ENCODE data around the gene DNAJA2.
"Not testable (repeated sequence)": the region's sequence is repeated elsewhere in the genome, so short reads cannot be mapped to it uniquely, and the experiment has no call there.

The DNAJA2 gene

GRCh38 chr16:46973207-46973995 is at the start of gene DNAJA2:
Gene DNAJA2, minus strand, starts transcription at chr16:46973674. Its CDS starts 102 bp downstream, at chr16:46973572.
- no peak for DNase-seq

- DNase-seq = no peak
Observed at GRCh38 chr16:47019568-47019967, 46.1 kb upstream of the DNAJA2 start.

GRCh38 chr16:47018223-47018891 is 44.9 kb upstream of the DNAJA2 start:
- no peak for DNase-seq

DNA sequence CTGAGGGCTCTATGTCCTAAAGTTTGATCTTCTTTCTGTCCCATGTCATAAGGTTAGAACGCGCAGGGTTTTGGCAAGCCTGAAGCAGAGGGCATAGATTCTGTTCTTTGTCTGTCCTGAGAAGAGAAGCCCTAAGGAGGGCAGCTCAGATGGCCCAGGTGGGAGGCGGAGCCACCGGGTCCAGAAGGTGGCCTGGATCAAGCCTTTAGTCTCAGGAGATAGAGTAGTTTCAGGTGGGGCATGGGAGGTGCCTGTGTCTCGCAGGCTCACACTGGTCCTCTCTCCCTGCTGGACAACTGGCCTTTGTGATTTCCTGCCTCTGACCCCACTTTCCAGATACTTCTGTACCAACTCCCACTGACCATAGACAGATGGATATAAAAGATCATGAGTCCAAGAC is 44.2 kb upstream of the DNAJA2 start:
- no peak for DNase-seq

DNA sequence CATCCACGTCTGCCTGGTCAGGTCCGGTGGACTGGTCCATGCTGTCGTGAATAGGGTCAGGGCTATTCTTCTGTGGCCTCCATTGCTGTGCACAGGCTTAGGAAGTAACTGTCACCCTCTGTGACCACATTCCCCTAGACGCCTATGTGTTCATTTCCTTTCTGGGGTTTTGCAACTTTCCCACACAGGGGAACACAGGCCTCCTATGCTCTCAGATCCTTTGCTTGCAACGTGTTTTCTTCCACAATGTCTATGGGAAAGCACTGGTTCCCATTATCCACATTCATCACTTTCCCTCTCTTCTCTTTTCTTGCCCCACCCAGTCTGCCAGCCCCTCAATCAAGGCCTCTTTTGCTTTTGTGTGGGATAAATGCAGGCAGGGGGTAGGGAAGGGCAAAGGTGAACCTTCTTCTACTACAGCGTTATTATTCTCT is 43.2 kb upstream of the DNAJA2 start:
- no peak for DNase-seq

GRCh38 chr16:47013910-47014309 is 40.4 kb upstream of the DNAJA2 start:
- no peak for DNase-seq

- no peak for DNase-seq
Observed at GRCh38 chr16:47013172-47013571, 39.7 kb upstream of the DNAJA2 start.

DNA sequence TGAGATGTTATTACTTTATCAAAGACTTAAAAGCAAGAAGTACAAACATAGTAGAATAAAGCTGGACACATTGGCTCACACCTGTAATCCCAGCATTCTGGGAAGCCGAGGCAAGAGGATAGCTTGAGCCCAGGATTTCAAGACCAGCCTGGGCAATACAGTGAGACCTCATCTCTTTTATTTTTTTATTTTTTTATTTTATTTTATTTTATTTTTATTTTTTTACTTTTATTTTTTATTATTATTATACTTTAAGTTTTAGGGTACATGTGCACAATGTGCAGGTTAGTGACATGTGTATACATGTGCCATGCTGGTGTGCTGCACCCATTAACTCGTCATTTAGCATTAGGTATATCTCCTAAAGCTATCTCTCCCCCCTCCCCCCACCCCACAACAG is 37.3 kb upstream of the DNAJA2 start:
- DNase-seq = not testable (repeated sequence)

- no peak for DNase-seq
Observed at GRCh38 chr16:47008612-47009011, 35.1 kb upstream of the DNAJA2 start.

DNA sequence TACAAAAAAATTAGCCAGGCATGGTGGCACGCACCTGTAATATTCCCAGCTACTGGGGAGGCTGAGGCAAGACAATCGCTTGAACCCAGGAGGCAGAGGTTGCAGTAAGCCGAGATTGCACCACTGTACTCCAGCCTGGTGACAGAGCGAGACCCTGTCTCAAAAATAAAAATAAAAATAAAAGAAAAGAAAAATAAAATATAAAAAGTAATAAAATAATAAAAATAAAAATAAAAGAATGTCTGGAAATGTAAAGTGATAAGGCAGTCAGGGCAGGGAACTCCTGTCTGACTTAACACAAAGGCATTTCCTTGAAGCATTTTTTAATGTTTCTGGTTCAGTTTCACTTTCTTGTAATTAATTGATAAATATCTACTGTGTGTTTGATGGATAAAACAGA is 34.7 kb upstream of the DNAJA2 start:
- no peak for DNase-seq

GRCh38 chr16:47004652-47005051 is 31.2 kb upstream of the DNAJA2 start:
- DNase-seq = no peak

DNA sequence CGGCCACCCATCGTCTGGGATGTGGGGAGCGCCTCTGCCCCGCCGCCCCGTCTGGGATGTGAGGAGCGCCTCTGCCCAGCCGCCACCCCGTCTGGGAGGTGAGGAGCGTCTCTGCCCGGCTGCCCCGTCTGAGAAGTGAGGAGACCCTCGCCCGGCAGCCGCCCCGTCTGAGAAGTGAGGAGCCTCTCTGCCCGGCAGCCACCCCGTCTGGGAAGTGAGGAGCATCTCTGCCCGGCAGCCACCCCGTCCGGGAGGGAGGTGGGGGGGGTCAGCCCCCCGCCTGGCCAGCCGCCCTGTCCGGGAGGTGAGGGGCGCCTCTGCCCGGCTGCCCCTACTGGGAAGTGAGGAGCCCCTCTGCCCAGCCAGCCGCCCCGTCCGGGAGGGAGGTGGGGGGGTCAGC is 26.6 kb upstream of the DNAJA2 start:
- not testable (repeated sequence) for DNase-seq

DNA sequence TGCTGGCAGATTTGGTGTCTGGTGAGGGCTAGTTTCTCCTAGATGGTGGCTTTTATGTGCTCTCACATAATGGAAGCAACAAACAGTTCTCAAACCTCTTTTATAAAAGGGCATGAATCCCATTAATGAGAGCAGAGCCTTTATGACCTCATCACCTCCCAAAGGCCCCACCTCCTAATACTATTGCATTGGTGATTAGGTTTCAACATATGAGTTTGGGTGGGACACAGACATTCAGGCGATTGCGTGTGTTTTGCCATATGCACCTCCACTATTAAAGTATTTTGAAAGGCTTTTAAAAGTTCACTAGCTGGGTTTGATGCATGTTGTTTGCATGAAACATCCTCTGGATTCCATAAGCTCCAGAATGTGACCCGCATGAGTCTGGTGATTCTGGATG is 24.4 kb upstream of the DNAJA2 start:
- DNase-seq = no peak

GRCh38 chr16:46996952-46997458 is 23.5 kb upstream of the DNAJA2 start:
- DNase-seq = no peak

GRCh38 chr16:46996391-46996790 is 22.9 kb upstream of the DNAJA2 start:
- no peak for DNase-seq

DNA sequence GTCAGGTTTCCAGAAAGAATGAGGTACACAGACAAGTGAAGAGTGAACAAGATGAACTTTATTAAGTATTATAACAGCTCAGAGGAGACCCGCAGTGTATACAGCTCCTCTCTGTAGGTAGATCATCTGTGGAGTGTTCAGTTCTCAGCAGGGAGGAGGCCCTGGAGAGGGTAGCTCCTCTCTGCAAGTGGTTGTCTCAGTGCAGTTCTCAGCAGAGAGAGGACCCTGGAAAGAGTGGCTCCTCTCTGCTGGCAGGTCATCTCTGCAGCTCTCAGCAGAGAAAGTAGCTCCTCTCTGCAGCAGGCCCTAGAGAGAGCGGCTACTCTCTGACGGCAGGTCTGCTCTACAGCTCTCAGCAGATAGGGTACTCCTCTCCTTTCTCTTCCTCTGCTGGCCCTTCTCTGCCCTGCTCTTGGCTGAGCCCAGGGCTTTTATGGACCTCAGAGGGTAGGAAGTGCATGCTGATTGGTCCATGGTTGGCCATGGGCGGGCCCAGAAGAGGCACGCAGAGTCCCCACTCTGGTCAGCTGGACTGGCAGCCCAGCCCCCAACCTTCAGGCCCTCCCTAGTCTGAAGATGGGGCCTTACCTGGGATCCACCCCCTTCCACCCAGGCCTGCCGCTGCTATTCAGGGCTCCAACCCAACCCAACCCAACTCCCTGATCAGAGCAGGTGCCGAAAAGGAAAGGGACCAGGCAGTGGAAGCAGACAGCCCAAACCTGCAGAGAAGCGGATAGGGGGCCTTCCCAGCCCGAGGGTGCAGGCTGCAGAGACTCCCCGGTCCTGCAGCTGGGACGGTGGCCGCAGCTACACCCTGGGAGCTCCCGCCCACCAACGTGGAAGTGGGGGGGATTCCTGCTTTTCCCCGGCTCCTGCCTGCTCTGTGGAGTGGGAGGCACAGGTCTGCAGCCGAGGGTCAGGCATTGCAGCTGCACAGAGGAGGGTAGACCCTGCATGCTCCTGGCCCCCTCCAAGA is 18.5 kb upstream of the DNAJA2 start:
- no peak for DNase-seq

DNA sequence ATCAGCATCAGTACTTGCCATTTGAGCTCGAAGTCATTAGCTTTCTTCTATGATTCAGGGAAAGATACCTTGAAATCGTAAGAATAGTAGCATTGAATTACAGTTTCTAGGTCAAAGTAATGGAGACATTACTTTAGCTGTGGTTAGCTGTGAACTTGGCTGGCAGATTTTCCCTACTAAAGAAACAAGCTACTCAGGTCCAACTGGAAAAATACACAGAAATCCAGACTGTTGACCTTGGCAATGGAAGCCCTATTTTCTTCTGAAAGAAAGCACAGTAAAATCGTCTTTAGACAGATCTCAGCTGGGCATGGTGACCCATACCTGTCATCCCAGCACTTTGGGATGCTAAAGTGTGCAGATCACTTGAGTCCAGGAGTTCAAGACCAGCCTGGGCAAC is 13.4 kb upstream of the DNAJA2 start:
- no peak for DNase-seq

- DNase-seq = no peak
Observed at GRCh38 chr16:46986438-46986837, 13.0 kb upstream of the DNAJA2 start.

GRCh38 chr16:46982335-46982734 is 8.9 kb upstream of the DNAJA2 start:
- no peak for DNase-seq

DNA sequence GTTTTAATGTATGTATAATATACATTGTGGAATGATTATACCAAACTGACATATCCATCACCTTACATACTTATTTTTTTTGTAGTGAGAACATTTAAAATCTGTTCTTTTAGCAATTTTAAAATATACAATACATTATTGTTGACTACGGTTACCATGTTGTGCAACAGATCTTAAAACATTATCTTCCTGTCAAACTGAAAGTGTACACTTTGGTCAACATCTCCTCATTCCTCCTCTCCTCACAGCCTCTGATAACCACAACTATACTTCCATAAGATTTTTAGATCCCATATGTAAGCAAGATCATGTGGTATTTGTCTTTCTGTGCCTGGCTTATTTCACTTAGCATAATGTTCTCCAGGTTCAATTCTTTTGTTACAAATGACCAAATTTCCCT is 7.5 kb upstream of the DNAJA2 start:
- no peak for DNase-seq

- no peak for DNase-seq
Observed at GRCh38 chr16:46976550-46976949, 3.1 kb upstream of the DNAJA2 start.

DNA sequence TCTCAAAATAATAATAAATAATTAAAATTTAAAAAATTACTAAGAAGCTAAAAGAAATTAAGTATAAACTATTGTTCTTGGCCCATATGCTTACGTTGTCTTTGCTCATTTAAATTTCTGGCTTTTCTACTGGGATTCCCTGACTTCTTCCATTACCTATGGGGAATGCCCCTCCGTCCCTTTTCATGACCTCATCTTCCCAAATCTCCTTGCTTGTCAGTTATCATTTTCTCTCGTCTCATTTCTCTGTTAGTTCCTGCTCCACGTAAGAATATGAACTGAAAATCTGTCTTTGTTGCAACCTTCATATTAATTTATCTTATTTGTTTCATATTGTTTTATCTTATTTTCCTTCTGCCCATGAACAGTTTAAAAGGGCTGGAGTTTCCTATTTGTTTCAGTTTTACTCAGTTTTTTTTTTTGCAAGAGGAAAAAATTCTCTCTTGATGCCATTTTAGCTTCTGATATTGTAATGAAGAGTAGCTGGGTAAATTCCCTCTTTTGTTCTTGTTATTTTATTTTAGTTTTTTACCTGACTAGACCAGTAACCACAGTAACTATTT is 2.5 kb upstream of the DNAJA2 start:
- no peak for DNase-seq

- no peak for DNase-seq
Observed at GRCh38 chr16:46975165-46975564, 1.7 kb upstream of the DNAJA2 start.

Measured in NCI-H187 treated with DMSO at 0.1 percent for 48 hours (cell line).